Stomach smooth muscle (tissue), 2 donors: ENCODE data around the gene PTPRN2.

Experiments used
- H3K27ac ChIP-seq: one replicate; pipeline ENCODE4 v1.7.0; 2013; ENCODE audit warnings: mild to moderate bottlenecking, low read length, inconsistent platforms
- H3K27me3 ChIP-seq, 2 donors: one replicate each; pipeline ENCODE4 v1.7.0; 2013; ENCODE audit warnings: low read length in 2 of 2; ENCODE audit not compliant: insufficient read depth in 2 of 2, control insufficient read depth in 1 of 2
- H3K36me3 ChIP-seq, 2 donors: one replicate each; pipeline ENCODE4 v1.7.0; 2013; ENCODE audit warnings: low read length in 2 of 2; ENCODE audit not compliant: control insufficient read depth in 2 of 2, insufficient read depth in 2 of 2
- H3K4me1 ChIP-seq: one replicate; pipeline ENCODE4 v1.7.0; 2013; ENCODE audit warnings: low read length; ENCODE audit not compliant: control insufficient read depth, insufficient read depth
- H3K4me3 ChIP-seq, 2 donors: one replicate each; pipeline ENCODE4 v1.7.0; 2013; ENCODE audit warnings: low read length in 2 of 2
- H3K9ac ChIP-seq, 2 donors: one replicate each; pipeline ENCODE4 v1.7.0; 2013; ENCODE audit warnings: low read length in 2 of 2, mild to moderate bottlenecking in 1 of 2
- H3K9me3 ChIP-seq, 2 donors: one replicate each; pipeline ENCODE4 v1.7.0; 2013; ENCODE audit warnings: low read length in 2 of 2; ENCODE audit not compliant: control insufficient read depth in 2 of 2
- donor health status: healthy.
- donor health status: Pancreatic carcinoma.

PTPRN2 gene

DNA sequence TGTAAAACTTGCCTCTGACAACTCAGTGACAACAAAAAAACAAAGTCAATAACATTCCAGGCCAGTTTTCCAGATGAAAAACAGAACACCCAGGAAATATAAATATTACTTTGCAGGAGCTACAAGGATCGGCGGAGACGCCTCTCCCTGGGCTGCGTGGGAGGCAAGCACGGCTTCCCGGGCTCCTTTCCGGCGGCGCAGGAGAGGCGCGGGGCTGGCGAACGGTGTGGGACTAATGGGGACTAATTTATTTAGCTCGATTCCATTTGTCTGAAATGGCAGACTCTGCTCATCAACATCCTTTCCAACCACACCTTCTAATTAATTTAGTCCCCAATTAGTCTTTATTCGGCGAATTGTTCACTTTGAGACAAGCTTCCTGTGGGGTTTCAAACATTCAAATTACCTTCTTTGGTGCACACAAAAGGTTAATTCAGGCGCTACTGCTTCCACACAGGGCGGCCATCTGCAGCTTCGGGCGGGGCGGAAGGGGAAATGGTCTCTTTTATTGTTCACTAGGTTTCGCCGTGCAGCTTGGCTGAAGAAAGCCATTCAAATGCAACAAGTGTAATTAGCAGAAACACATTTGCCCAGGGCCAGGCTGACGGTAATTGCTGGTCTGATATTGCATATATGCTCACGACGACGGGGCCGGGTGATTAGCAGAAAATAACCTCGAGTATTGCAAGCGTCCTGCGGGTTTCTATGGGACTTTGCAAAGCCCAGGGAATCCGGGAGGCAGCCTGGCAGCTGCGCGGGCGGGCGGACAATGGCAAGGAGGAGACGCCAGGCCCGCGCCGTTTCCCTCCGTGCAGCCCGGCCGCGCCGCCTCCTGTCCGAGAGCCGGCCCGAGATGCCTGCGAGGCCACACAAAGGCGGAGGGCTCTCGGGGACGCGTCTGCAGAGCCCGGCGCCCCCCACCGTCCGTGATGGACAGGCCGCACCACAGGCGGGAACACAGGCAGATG lies 270.1 kb downstream of the PTPRN2 start:
- Histone ChIP-seq H3K27ac (no peak overlapping the region), H3K9ac (no peak overlapping the region), H3K4me3 (peak overlapping the region in 1 of 2 donors; percentile 55)

DNA sequence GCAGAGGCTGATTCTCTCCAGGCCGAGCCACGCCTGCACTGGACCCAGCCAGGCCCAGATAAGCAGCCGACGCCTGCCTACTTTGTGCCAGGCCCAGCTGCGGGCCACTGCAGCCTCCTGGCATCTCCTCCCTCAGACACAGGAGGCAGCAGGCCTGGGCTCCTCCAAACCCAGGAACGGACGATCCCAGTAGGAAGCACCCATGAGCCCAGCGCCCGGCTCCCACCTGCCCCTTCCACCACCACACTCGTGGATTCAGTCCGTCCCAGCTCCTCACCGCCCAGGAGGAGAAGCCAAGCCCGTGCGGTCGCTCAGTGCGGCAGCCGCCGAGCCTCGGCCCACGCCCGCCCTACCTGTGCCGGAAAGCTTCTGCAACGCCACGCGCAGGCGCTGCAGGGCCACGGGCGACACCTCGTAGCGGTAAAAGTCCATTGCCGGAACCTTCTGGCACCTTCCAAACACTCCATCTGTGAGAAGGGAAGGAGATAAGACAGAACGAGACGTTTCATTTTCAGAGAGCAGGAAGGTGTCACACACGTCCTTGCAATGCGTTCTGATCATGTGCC lies 271.1 kb downstream of the PTPRN2 start:
- Histone ChIP-seq H3K36me3 (no peaks in the 10 kb centered on the region), H3K9ac (no peak overlapping the region), H3K4me1 (peaks cover 3% of the 10 kb centered on the region), H3K9me3 (peaks cover 0 to 12% of the 10 kb centered on the region in 2 donors), H3K27ac (no peak overlapping the region), H3K27me3 (peaks cover 4 to 9% of the 10 kb centered on the region in 2 donors), H3K4me3 (no peak overlapping the region)

More for the DNA sequence above, 270.1 kb downstream of the PTPRN2 start:
- H3K36me3 ChIP-seq: no peaks in the 10 kb centered on the region
- H3K9me3 ChIP-seq: peaks cover 0 to 6% of the 10 kb centered on the region in 2 donors
- peaks cover 6 to 16% of the 10 kb centered on the region in 2 donors for H3K27me3 ChIP-seq
- peaks cover 3% of the 10 kb centered on the region for H3K4me1 ChIP-seq

DNA sequence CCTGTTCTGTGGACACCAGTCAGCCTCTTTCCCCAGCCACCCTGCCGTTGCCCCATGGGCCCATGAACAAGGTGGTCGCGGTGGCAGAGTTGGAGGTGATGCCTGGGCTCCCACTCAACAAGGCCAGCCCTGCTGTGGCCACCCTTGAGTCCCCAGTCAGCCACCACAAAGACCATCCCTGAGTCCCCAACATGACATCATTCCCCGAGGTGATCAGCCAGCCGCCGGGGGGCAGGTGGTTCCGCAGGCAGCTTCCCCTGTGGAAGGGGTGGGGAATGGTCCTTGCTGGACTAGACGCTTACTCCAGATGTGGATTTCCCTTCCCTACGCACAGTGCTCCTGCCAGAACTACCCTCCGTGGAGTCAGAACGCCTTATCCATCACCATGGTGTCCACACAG lies 271.7 kb downstream of the PTPRN2 start:
- Histone ChIP-seq H3K4me1 (peaks cover 3% of the 10 kb centered on the region), H3K27me3 (peaks cover 4 to 7% of the 10 kb centered on the region in 2 donors), H3K4me3 (no peak overlapping the region), H3K27ac (no peak overlapping the region), H3K9me3 (peaks cover 0 to 9% of the 10 kb centered on the region in 2 donors), H3K9ac (no peak overlapping the region), H3K36me3 (no peaks in the 10 kb centered on the region)

DNA sequence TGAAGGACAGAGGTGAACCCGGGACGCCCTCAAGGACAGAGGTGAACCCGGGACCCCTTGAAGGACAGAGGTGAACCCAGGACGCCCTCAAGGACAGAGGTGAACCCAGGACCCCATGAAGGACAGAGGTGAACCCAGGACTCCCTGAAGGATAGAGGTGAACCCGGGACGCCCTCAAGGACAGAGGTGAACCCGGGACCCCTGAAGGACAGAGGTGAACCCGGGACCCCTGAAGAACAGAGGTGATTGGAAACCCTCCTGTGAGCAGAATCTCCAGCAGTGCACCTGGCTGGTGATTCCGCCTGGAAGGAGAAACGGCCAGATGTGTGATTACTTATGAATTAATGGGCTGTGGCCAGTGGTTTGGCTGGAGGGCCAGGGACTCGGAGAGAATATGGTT lies 272.3 kb downstream of the PTPRN2 start:
- H3K27me3 ChIP-seq: peaks cover 4 to 7% of the 10 kb centered on the region in 2 donors
- no peak overlapping the region for H3K4me3 ChIP-seq
- H3K27ac ChIP-seq: no peak overlapping the region
- H3K9me3 ChIP-seq: peaks cover 0 to 9% of the 10 kb centered on the region in 2 donors
- peaks cover 3% of the 10 kb centered on the region for H3K4me1 ChIP-seq
- no peak overlapping the region for H3K9ac ChIP-seq
- H3K36me3 ChIP-seq: no peaks in the 10 kb centered on the region

DNA sequence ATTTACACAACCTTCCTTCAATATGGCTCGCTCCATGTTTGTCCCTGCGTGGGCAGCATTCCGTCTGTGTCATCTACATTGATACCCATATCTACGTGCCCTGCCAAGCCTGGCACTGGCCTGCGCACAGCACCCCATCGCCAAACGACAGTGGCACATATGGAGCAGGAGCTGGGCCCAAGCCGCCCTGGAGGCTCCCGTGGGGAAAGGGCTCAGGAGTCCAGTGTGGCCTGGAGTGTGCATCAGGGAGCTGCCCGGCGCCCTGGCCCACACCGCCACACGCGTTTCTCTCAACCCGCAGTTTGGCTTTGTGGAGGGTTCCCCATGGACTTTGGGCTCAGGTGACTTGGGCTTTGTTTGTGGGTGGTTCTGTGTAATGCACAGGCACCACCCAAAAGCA lies 273.2 kb downstream of the PTPRN2 start:
- H3K4me1 ChIP-seq: peaks cover 3% of the 10 kb centered on the region
- H3K27me3 ChIP-seq: peaks cover 4 to 7% of the 10 kb centered on the region in 2 donors
- H3K36me3 ChIP-seq: no peaks in the 10 kb centered on the region
- H3K9me3 ChIP-seq: peaks cover 0 to 12% of the 10 kb centered on the region in 2 donors
- no peak overlapping the region for H3K9ac ChIP-seq
- no peak overlapping the region for H3K4me3 ChIP-seq
- no peak overlapping the region for H3K27ac ChIP-seq

DNA sequence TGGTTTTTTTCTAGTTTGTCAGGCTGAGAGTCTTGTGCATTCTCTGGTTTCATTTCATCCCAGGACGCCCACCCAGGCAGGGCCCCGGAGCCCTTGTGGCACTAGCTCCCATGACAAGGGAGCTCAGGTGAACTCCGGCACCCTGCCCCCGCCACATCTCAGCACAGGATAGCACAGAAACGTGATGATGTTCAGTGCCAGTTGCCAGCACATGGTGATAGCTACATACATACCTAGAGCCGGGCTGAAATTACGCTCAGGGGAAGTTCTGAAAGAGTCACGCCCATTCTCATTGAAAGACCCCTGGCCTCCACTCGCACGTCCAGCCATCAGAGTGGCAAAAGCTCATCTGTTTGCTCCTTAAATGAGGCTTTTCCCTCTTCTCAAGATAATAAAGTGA lies 273.7 kb downstream of the PTPRN2 start:
- Histone ChIP-seq H3K9me3 (peaks cover 0 to 15% of the 10 kb centered on the region in 2 donors), H3K27ac (no peak overlapping the region), H3K36me3 (no peaks in the 10 kb centered on the region), H3K27me3 (peaks cover 4 to 7% of the 10 kb centered on the region in 2 donors), H3K4me3 (no peak overlapping the region), H3K9ac (no peak overlapping the region), H3K4me1 (peaks cover 3% of the 10 kb centered on the region)

DNA sequence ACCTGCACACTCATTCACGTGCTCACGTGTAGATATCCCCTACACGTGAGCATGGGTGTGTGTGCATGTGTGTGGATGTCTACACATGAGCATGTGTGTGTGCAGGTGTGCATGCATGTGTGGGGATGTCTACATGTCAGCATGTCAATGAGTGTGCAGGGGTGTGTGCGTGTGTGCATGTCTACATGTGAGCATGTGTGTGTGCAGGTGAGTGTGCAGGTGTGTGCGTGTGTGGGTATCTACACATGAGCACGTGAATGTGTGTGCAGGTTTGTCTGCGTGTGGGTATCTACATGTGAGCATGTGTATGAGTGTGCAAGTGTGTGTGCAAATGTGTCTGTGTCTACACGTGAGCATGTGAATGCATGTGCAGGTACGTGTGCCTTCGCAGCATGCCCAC lies 274.8 kb downstream of the PTPRN2 start:
- Histone ChIP-seq H3K27me3 (peaks cover 3 to 4% of the 10 kb centered on the region in 2 donors), H3K9me3 (peaks cover 0 to 16% of the 10 kb centered on the region in 2 donors), H3K27ac (no peak overlapping the region), H3K4me3 (no peak overlapping the region), H3K36me3 (no peaks in the 10 kb centered on the region), H3K4me1 (no peaks in the 10 kb centered on the region), H3K9ac (no peak overlapping the region)

DNA sequence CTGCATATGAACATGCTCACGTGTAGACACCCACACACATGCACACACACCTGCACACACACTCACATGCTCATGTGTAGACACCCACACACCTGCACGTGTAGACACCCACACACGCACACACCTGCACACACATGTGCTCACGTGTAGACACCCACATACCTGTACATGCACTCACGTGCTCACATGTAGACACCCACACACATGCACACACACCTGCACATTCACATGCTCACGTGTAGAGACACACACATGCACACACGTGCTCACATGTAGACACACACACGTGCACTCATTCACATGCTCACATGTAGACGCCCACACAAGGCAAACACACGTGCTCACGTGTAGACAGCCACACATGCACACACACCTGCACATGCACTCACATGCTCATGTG lies 275.8 kb downstream of the PTPRN2 start:
- no peak overlapping the region for H3K27ac ChIP-seq
- no peaks in the 10 kb centered on the region for H3K4me1 ChIP-seq
- H3K9ac ChIP-seq: no peak overlapping the region
- H3K36me3 ChIP-seq: no peaks in the 10 kb centered on the region
- H3K9me3 ChIP-seq: peaks cover 0 to 21% of the 10 kb centered on the region in 2 donors
- no peak overlapping the region for H3K4me3 ChIP-seq
- H3K27me3 ChIP-seq: peaks cover 0 to 2% of the 10 kb centered on the region in 2 donors

DNA sequence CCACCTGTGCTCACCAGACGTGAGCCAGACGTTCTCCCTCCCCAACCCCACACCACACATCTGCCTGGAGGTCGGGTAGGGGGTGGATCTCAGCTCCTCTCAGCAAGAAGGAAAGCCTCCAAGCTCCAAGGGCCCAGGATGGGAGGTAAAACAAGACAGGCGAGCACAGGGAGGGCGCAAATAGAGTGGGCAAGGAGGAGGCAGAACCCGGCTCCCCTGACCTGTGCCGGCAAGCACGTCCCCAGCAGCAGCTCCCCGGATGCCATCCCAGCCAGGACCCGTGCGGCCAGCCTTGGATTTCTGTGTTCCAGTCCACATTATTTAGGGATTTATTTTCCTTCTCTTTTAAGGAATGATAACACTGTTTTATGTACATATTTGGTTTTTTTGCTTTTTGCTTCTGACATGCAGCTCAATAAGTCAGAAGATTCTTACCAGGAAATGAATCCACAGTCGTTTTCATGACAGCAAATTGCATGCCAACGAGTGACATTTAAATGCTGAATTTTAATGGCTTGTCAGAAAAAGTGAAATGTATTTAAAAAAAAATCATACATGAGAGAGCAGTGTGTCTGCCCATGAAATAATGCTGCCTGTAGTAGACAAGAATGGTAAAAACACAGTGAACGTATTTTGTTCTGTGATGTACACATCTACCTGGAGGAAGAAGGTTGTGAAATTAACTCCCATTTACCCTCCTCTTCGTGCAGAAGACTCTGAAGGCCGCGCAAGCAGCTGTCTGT lies 276.5 kb downstream of the PTPRN2 start:
- no peaks in the 10 kb centered on the region for H3K27me3 ChIP-seq
- H3K36me3 ChIP-seq: no peaks in the 10 kb centered on the region
- H3K4me1 ChIP-seq: no peaks in the 10 kb centered on the region
- H3K4me3 ChIP-seq: no peak overlapping the region
- H3K9me3 ChIP-seq: peaks cover 0 to 21% of the 10 kb centered on the region in 2 donors
- H3K27ac ChIP-seq: no peak overlapping the region
- no peak overlapping the region for H3K9ac ChIP-seq

DNA sequence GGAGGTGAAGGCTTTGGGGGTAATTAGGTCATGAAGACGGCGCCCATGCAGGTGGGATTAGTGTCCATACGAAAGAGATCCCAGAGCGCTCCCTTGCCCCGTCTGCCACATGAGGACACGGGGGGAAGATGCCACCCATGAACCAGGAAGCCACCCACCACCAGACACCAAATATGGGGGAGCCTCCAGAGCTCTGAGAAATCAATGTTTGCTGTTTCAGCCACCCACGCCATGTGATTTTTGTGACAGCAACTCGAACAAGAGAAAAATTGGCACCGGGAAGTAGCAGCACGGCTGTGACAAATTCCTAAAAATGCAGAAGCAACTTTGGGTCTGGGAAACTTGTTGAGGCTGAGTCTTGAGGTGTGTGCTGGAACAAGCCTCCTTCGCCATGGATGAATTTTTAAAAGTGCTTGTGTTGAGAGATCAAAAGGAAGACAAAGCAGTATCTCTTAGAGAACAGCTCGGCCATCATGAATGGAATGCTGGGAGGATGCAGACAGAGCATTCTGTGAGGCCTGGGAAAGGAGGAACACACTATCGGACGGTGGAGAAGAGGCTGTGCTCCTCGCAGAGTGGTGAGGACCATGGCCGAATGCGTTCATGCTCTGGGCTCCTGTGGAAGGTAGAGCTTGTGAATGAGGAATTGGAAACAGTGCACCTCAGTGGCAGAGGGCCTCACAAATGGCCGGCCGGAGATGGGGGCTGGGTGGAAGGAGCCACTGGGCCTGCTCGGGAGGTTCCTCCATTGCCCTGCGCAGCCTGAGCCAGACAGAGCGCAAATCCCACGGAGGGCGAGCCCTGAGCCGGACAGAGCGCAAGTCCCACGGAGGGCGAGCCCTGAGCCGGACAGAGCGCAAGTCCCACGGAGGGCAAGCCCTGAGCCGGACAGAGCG lies 277.5 kb downstream of the PTPRN2 start:
- peaks cover 0 to 21% of the 10 kb centered on the region in 2 donors for H3K9me3 ChIP-seq
- no peaks in the 10 kb centered on the region for H3K4me1 ChIP-seq
- no peaks in the 10 kb centered on the region for H3K27me3 ChIP-seq
- H3K27ac ChIP-seq: no peak overlapping the region
- H3K9ac ChIP-seq: no peak overlapping the region
- H3K4me3 ChIP-seq: no peak overlapping the region
- no peaks in the 10 kb centered on the region for H3K36me3 ChIP-seq
